LNCAP (cell line): ENCODE results near the gene BAK1.
A peak's percentile ranks its signal among the peaks of the same experiment; 100 is the strongest.

Experiments
- CTCF ChIP-seq: fragments of 450-650 bp; IDR thresholded peaks from 2 replicates; pipeline ENCODE4 v1.5.1; 2017; ENCODE audit warnings: mild to moderate bottlenecking

BAK1 gene

GRCh38 chr6:33579828-33580714 lies at the start of gene BAK1:
TSS of gene BAK1 (minus strand) at chr6:33580276. CDS start at chr6:33577604, 2,672 bp downstream.
- peak; percentile 33; the same call in 1 of the 2 replicates for TF ChIP-seq CTCF

- no peak for TF ChIP-seq CTCF
Measured at GRCh38 chr6:33628401-33628964, 48.4 kb upstream of the BAK1 start.

GRCh38 chr6:33627876-33628275 lies 47.8 kb upstream of the BAK1 start:
- TF ChIP-seq CTCF: no peak

- TF ChIP-seq CTCF: no peak
Measured at GRCh38 chr6:33624856-33625255, 44.8 kb upstream of the BAK1 start.

- TF ChIP-seq CTCF: no peak
Measured at GRCh38 chr6:33623895-33624381, 43.9 kb upstream of the BAK1 start.

GRCh38 chr6:33622456-33623431 lies 42.7 kb upstream of the BAK1 start:
- no peak for TF ChIP-seq CTCF
